Epithelial cell of proximal tubule (primary cell): ENCODE results near the gene PHF2. TPM values are rescaled to one million over a fixed set of nuclear protein-coding genes. Genes with fewer than 3 reads are reported as not detected.
"Not testable (repeated sequence)": the region's sequence is repeated elsewhere in the genome, so short reads cannot be mapped to it uniquely, and the experiment has no call there.

Experiments used
- DNase-seq: peaks from one replicate; pipeline ENCODE4 v3.0.0-alpha.2; 2011; ENCODE audit warnings: low read depth
- H3K4me3 ChIP-seq: 2 replicates; pipeline ENCODE4 v1.5.1; 2011; ENCODE audit warnings: low read depth, mild to moderate bottlenecking, low read length
- total RNA-seq: library from RNA; depleted of rRNA; stranded (reverse); fragments of >200 nt; gene quantifications from 2 replicates; pipeline ENCODE4 v1.2.3, GENCODE V29; 2015
- TF ChIP-seq, protein P1 (sequence below): conservative IDR thresholded peaks from 2 replicates; pipeline ENCODE4 v1.5.1; 2012; ENCODE audit warnings: low read depth, mild to moderate bottlenecking, low read length

The PHF2 gene
- total RNA-seq, 1 donor from 2014 or later = 11.4 TPM

DNA sequence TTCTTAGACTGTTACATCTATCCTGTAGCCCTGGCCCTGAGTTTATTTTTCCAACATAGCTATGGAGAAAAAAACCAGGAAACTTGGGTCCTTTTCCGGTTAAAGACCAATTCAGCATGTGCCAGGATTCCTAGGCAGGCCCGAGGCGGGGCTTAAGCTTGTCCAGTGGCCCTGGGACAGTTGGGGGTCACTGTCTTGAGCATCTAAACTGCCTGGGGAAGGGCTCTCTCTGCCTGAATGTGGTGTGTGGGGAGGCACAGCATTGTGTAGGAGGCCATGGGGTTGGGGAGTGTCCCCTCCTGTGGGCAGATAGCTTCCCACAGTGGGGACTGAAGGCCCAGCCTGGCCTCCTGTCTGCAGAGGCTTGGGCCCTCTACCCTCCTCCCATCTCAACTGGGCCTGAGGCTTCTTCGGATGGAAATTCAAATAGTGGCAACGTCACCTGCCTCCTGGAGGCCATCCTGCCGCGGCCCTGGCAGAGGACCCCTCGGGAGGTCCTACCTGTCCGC, 88.8 kb downstream of the PHF2 start:
- TF ChIP-seq, protein P1, sequence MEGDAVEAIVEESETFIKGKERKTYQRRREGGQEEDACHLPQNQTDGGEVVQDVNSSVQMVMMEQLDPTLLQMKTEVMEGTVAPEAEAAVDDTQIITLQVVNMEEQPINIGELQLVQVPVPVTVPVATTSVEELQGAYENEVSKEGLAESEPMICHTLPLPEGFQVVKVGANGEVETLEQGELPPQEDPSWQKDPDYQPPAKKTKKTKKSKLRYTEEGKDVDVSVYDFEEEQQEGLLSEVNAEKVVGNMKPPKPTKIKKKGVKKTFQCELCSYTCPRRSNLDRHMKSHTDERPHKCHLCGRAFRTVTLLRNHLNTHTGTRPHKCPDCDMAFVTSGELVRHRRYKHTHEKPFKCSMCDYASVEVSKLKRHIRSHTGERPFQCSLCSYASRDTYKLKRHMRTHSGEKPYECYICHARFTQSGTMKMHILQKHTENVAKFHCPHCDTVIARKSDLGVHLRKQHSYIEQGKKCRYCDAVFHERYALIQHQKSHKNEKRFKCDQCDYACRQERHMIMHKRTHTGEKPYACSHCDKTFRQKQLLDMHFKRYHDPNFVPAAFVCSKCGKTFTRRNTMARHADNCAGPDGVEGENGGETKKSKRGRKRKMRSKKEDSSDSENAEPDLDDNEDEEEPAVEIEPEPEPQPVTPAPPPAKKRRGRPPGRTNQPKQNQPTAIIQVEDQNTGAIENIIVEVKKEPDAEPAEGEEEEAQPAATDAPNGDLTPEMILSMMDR = no peak
- H3K4me3 ChIP-seq = no peak overlapping the region
- no peak for DNase-seq

DNA sequence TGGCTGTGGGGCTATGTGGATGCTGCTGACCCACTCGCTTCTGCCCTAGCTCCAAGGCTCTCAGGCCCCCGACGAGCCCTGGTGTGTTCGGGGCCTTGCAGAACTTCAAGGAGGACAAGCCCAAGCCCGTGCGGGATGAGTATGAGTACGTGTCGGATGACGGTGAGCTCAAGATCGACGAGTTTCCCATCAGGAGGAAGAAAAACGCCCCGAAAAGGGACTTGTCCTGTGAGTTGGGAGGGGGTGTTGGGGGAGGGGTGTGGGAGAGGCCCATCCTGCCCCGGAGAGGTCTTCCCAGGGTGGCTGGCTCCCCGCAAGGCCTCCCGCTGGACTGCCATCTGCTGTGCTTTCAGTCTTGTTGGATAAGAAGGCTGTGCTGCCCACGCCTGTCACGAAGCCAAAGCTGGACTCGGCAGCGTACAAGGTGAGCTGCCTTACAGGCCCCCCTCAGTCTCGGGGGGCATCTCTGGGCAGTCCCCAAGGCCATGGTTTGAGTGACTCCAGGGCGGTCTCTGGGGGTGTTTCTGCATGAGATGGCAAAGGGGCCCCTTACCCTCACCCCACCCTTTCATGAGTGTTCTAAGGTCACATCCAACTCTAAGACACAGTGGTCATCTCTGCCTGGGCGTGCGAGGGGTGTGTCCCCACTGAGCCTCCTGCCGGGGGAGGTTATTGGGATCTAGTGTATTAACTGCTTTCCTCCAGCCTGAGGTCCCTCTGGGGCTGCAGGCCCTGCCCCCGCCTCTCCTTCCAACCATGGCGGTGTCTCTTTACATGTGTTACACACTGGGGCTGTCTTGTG, 89.5 kb downstream of the PHF2 start:
- TF ChIP-seq, protein P1 = no peak
- H3K4me3 ChIP-seq = no peak overlapping the region
- no peak for DNase-seq

DNA sequence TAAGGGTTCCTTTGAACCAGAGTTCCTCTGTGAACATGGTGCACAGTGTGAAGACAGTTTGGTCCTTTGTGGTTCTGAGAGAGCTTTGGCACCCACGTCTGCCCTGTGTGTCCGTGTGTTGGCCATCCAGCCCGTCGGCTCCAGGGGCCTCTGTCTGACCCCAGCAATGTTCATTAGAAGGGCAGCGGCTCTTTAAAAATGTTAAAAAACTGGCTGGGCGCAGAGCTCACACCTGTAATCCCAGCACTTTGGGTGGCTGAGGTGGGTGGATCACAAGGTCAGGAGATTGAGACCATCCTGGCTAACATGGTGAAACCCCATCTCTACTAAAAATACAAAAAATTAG, 90.0 kb downstream of the PHF2 start:
- H3K4me3 ChIP-seq, DNase-seq: not testable (repeated sequence)

DNA sequence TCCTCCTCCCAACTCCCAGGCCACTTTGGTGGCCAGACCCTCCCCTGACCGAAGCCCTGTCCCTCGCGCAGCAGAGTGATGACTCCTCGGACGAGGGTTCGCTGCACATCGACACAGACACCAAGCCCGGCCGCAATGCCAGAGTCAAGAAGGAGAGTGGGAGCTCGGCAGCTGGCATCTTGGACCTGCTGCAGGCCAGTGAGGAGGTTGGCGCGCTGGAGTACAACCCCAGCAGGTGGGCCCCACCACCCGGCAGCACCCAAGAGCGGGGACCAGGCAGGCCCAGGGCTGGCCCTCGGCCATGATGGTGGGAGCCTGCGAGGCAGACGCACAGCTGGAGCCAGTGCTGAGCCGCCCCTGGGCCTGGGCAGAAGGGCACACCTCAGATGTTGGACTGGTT, 90.6 kb downstream of the PHF2 start:
- no peak overlapping the region for H3K4me3 ChIP-seq
- DNase-seq = no peak
- TF ChIP-seq, protein P1 = no peak

DNA sequence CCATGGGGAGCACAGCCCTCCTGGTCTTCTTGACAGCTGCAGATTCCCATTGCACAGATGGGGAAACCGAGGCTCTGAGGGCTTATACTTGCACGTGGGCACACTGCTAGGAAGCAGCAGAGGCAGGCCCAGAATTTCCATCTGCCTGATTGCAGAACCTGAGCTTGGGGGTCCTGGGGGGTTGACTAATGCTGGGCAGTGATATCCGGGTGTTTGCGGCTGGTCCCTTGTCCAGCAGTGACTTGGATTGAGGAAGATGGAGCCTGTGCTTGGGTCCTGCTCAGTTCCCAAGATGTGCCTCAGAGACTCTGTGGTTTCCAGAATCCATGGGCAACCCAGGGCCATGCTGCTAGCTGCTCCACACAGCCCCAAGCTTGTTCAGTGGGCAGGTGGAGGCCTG, 91.2 kb downstream of the PHF2 start:
- DNase-seq = no peak
- no peak overlapping the region for H3K4me3 ChIP-seq
- TF ChIP-seq, protein P1 = no peak

DNA sequence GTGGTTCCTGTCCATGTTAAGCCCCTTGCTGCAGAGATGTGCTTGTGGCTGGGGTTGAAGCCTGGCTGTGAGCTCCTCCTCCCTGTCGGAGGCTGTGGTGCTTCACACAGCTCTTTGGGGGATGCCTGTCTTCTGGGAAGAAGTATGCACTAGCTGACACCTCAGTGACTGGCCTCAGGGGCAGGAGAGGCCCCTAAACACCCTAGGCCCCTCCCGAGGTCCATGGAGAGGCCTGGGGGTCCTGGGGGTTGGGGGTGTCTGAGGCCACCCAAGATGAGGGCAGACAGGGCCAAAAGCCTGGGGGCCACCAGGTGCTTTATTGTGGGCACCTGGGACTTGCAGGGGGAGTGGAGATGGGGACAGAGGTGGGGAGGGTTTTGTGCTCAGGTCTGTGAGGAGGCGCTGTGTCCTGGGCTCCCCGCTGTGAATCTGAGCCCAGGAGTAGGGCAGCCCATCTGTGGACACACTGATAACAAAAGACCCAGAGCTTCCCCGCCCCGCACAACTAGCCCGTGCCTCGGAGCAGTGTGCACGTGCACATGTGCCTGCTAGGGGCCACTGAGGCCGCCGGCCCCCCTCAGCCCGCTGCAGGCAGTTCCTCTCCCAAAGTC, 92.0 kb downstream of the PHF2 start:
- no peak for DNase-seq
- TF ChIP-seq, protein P1 = no peak

DNA sequence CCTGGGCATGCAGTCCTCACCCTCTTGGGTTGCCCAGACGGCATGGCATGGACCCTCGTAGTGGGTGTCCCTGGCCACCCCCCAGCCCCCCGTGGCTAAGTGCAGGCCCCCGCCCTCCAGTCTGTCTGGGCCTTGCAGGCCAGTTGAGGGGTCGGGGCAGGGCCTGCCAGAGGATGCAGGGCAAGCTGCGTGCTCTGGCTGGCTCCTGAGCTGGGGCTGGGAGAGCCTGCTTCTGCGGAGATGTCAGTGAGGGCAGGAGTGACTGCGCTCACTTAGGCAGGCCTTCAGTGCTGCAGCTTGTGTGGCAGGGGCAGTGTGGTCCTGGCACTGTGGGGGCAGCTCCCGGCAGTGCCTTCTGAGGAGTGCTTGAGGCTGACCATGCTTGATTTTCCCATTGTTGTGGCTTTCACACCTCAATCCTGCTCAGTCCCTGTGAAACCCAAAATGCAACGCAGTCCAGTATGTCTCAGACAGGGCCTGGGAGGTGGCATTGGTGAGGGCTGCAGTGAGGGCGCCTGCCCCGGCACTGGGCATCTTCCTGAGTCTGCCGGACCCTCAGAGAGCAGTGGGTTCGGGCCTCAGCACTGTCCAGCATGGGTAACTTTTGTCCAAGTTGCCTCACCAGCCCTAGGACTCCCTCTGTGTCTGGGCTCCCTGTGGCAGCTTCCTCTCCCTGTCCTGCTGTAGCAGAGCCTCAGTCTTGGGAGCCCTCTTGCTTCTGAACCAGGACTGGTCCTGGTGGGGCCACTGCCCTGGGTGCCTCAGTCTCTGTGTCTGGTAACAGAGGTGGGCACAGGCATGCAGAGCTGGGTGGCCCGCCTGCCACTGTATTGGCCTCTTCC, 93.0 kb downstream of the PHF2 start:
- no peak for DNase-seq
- no peak overlapping the region for H3K4me3 ChIP-seq
- TF ChIP-seq, protein P1 = no peak

More for the DNA sequence above, 92.0 kb downstream of the PHF2 start:
- no peak overlapping the region for H3K4me3 ChIP-seq
